H9 (cell line): ENCODE data around the gene HCST. TPM values are rescaled to one million over a fixed set of nuclear protein-coding genes. Genes with fewer than 3 reads are reported as not detected.

Experiments used
- DNase-seq: peaks from one replicate; pipeline ENCODE4 v3.0.0-alpha.2; 2017
- H2AFZ ChIP-seq: one replicate; pipeline ENCODE4 v1.6.1; 2013; ENCODE audit warnings: mild to moderate bottlenecking, low read length, control low read depth, moderate library complexity
- H2AK5ac ChIP-seq: 2 replicates; pipeline ENCODE4 v1.6.1; 2013; ENCODE audit warnings: low read length, control low read depth, mixed read lengths; ENCODE audit not compliant: insufficient read length
- H2BK120ac ChIP-seq: one replicate; pipeline ENCODE4 v1.6.1; 2013; ENCODE audit warnings: low read depth, mild to moderate bottlenecking, low read length, control low read depth, inconsistent platforms; ENCODE audit not compliant: poor library complexity, severe bottlenecking
- H2BK12ac ChIP-seq: 2 replicates; pipeline ENCODE4 v1.6.1; 2013; ENCODE audit warnings: low read length, control low read depth, mixed read lengths, low read depth; ENCODE audit not compliant: insufficient read length
- H2BK15ac ChIP-seq: 2 replicates; pipeline ENCODE4 v1.6.1; 2013; ENCODE audit warnings: low read depth, low read length, control low read depth
- H2BK20ac ChIP-seq: one replicate; pipeline ENCODE4 v1.6.1; 2013; ENCODE audit warnings: low read depth, mild to moderate bottlenecking, low read length, control low read depth, inconsistent platforms; ENCODE audit not compliant: poor library complexity, severe bottlenecking
- H2BK5ac ChIP-seq: 2 replicates; pipeline ENCODE4 v1.6.1; 2013; ENCODE audit warnings: low read length, control low read depth, mixed read lengths; ENCODE audit not compliant: insufficient read length
- H3K14ac ChIP-seq: 2 replicates; pipeline ENCODE4 v1.6.1; 2013; ENCODE audit warnings: low read length, control low read depth; ENCODE audit not compliant: insufficient read depth
- H3K18ac ChIP-seq: 2 replicates; pipeline ENCODE4 v1.6.1; 2013; ENCODE audit warnings: low read depth, mild to moderate bottlenecking, mixed read lengths, low read length, control low read depth; ENCODE audit not compliant: insufficient read length
- H3K23ac ChIP-seq: 2 replicates; pipeline ENCODE4 v1.6.1; 2013; ENCODE audit warnings: low read length, control low read depth, mixed read lengths, low read depth; ENCODE audit not compliant: insufficient read length
- H3K23me2 ChIP-seq: 2 replicates; pipeline ENCODE4 v1.6.1; 2013; ENCODE audit warnings: low read depth, mild to moderate bottlenecking, mixed read lengths, low read length, control low read depth; ENCODE audit not compliant: insufficient read length, poor library complexity, severe bottlenecking
- H3K27ac ChIP-seq: 2 replicates; pipeline ENCODE4 v1.5.1; 2013; ENCODE audit warnings: low read length, control low read depth, mixed read lengths, low read depth; ENCODE audit not compliant: insufficient read length
- H3K27me3 ChIP-seq: 2 replicates; pipeline ENCODE4 v1.6.1; 2013; ENCODE audit warnings: low read length, control low read depth, inconsistent platforms; ENCODE audit not compliant: insufficient read depth
- H3K4ac ChIP-seq: 2 replicates; pipeline ENCODE4 v1.6.1; 2013; ENCODE audit warnings: low read depth, mild to moderate bottlenecking, control low read depth, inconsistent platforms, low read length, moderate library complexity
- H3K4me1 ChIP-seq: 2 replicates; pipeline ENCODE4 v1.6.1; 2013; ENCODE audit warnings: low read length, control low read depth, inconsistent platforms; ENCODE audit not compliant: insufficient read depth
- H3K4me2 ChIP-seq: 2 replicates; pipeline ENCODE4 v1.6.1; 2013; ENCODE audit warnings: low read length, control low read depth, mixed read lengths; ENCODE audit not compliant: insufficient read length, insufficient read depth
- H3K56ac ChIP-seq: 2 replicates; pipeline ENCODE4 v1.6.1; 2013; ENCODE audit warnings: low read depth, mild to moderate bottlenecking, mixed read lengths, low read length, control low read depth; ENCODE audit not compliant: insufficient read length
- H3K79me1 ChIP-seq: 2 replicates; pipeline ENCODE4 v1.6.1; 2013; ENCODE audit warnings: low read depth, mild to moderate bottlenecking, moderate library complexity, low read length, control low read depth, inconsistent platforms; ENCODE audit not compliant: insufficient read depth, poor library complexity, severe bottlenecking
- H3K79me2 ChIP-seq: 2 replicates; pipeline ENCODE4 v1.6.1; 2013; ENCODE audit warnings: low read length, control low read depth, inconsistent platforms; ENCODE audit not compliant: insufficient read depth
- H3K9ac ChIP-seq: 2 replicates; pipeline ENCODE4 v1.6.1; 2013; ENCODE audit warnings: low read length, control low read depth, mixed read lengths; ENCODE audit not compliant: insufficient read length; ENCODE audit errors: extremely low read depth
- H3K9me3 ChIP-seq: one replicate; pipeline ENCODE4 v1.6.1; 2013; ENCODE audit warnings: low read depth, low read length, inconsistent platforms; ENCODE audit not compliant: control insufficient read depth
- H3T11ph ChIP-seq: one replicate; pipeline ENCODE4 v1.6.1; 2013; ENCODE audit warnings: mild to moderate bottlenecking, low read length, control low read depth, inconsistent platforms
- H4K20me1 ChIP-seq: one replicate; pipeline ENCODE4 v1.6.1; 2013; ENCODE audit not compliant: control insufficient read depth, insufficient read length, insufficient read depth
- H4K5ac ChIP-seq: 2 replicates; pipeline ENCODE4 v1.6.1; 2013; ENCODE audit warnings: low read depth, mild to moderate bottlenecking, mixed read lengths, low read length, control low read depth; ENCODE audit not compliant: insufficient read length
- H4K8ac ChIP-seq: replicated peaks from 2 replicates; pipeline ENCODE4 v1.6.1; 2013; ENCODE audit warnings: low read length, control low read depth, mixed read lengths, low read depth; ENCODE audit not compliant: insufficient read length
- H4K91ac ChIP-seq: 2 replicates; pipeline ENCODE4 v1.6.1; 2013; ENCODE audit warnings: low read depth, mild to moderate bottlenecking, moderate library complexity, mixed read lengths, low read length, control low read depth; ENCODE audit not compliant: insufficient read length
- H3K27ac Mint-ChIP-seq, 3 experiments: 2 replicates in 2 of 3; 3 replicates in 1 of 3; pipeline ENCODE4 v1.8.0; 2020 to 2021; ENCODE audit warnings: mixed read lengths in 3 of 3, mild to moderate bottlenecking in 1 of 3, moderate library complexity in 1 of 3
- H3K27me3 Mint-ChIP-seq: 2 replicates; pipeline ENCODE4 v1.8.0; 2021; ENCODE audit warnings: low read depth, mild to moderate bottlenecking, moderate library complexity, mixed read lengths
- H3K36me3 Mint-ChIP-seq, 3 experiments: 2 replicates in 2 of 3; 3 replicates in 1 of 3; pipeline ENCODE4 v1.8.0; 2020 to 2021; ENCODE audit warnings: low read depth in 3 of 3, mixed read lengths in 3 of 3; ENCODE audit not compliant: insufficient read depth in 1 of 3
- H3K4me1 Mint-ChIP-seq, 2 experiments: 2 replicates each; pipeline ENCODE4 v1.8.0; 2020; ENCODE audit warnings: mixed read lengths in 2 of 2
- H3K4me3 Mint-ChIP-seq, 2 experiments: 2 replicates in 1 of 2; 3 replicates in 1 of 2; pipeline ENCODE4 v1.8.0; 2020 to 2021; ENCODE audit warnings: mild to moderate bottlenecking in 2 of 2, mixed read lengths in 2 of 2, moderate library complexity in 1 of 2
- H3K9me3 Mint-ChIP-seq, 2 experiments: 2 replicates in 1 of 2; 3 replicates in 1 of 2; pipeline ENCODE4 v1.8.0; 2020; ENCODE audit warnings: mild to moderate bottlenecking in 2 of 2, mixed read lengths in 2 of 2, moderate library complexity in 1 of 2
- WGBS: extraction: QIAGEN DNeasy Blood & Tissue Kit; methylation state at CpG from one replicate; pipeline ENCODE4 v1.1.7; 2013; ENCODE audit warnings: missing lambda C conversion rate, low lambda C conversion rate, mixed read lengths; ENCODE audit not compliant: insufficient read length; ENCODE audit errors: extremely low coverage; 5-methylcytosine and 5-hydroxymethylcytosine counted together
- total RNA-seq: library from RNA; stranded (reverse); gene quantifications from 2 replicates; pipeline ENCODE4 v1.2.1, GENCODE V29; 2021
- TF ChIP-seq, protein P1 (sequence below): fragments of 200-600 bp; sonication (generic); conservative IDR thresholded peaks from 3 replicates; pipeline ENCODE4 v1.8.0; 2021; ENCODE audit warnings: antibody characterized with exemption, mild to moderate bottlenecking

The HCST gene
- total RNA-seq, 1 experiment from 2014 or later: 0.68 TPM

DNA sequence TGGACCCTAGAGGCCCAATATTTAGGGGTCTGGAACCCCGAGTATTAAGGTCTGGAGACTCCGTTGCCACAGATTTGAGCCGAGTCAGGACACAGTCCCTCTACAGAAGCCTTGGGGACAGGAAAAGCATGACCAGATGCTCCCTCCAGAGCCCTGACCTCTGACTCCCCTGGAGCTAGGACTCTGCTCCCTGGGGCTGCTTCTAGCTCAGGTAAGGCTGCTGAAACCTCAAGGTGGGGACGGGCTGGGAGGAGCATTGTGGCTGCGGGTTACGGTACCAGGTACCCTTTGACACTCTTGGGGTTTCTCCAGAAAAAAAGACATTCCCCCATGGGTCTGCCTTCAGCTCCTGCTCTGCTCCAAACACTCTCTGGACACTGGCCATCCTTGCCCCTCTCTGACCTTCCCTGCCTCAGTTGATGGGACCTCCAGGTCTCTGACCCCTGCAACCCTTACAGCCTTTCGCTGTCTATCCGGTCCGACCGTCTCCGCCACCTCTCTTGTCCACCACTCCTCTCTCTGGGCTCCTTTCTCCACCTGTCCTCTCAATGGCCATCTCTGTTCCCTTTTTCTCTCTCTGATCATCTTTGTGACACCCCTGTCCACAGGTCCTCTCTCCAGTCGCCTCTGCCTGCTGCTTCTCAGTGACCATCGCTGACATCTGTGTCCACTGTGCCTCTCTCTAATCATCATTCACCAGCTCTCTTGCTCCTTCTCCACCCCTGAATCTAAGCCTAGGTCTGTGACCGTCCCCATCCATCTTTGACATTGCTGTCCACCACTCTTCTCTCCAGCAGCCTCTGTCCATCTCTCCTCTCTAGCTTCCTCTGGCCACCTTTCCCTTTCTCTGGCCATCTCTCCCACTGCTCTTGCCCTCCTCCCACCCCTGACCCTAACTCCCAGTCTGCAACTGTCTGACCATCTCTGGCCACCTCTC lies 35.3 kb downstream of the HCST start:
- Histone ChIP-seq H3K9me3 (no peaks in the 10 kb centered on the region), H3K9ac (peak overlapping the region; percentile 1), H3K56ac (no peak overlapping the region), H2AK5ac (no peak overlapping the region), H3K14ac (no peak overlapping the region), H3K18ac (no peak overlapping the region), H2BK12ac (no peak overlapping the region), H2BK120ac (no peak overlapping the region), H3K79me1 (no peaks in the 10 kb centered on the region), H3K23ac (no peak overlapping the region), H2BK15ac (no peak overlapping the region), H2BK20ac (no peak overlapping the region), H2AFZ (no peak overlapping the region), H3K4me2 (peak overlapping the region; percentile 78), H4K5ac (no peak overlapping the region), H3K27me3 (no peaks in the 10 kb centered on the region), H3K4me1 (peaks cover 7% of the 10 kb centered on the region; the same call in 1 of the 2 replicates), H4K91ac (no peak overlapping the region), H2BK5ac (no peak overlapping the region), H3K27ac (no peak overlapping the region), H4K20me1 (no peaks in the 10 kb centered on the region), H3K79me2 (no peaks in the 10 kb centered on the region), H3K23me2 (peaks cover 24% of the 10 kb centered on the region), H3T11ph (no peak overlapping the region), H4K8ac (no peak overlapping the region), H3K4ac (no peak overlapping the region)
- H3K4me3 Mint-ChIP-seq: peak overlapping the region; percentile 67 to 79
- TF ChIP-seq, protein P1, sequence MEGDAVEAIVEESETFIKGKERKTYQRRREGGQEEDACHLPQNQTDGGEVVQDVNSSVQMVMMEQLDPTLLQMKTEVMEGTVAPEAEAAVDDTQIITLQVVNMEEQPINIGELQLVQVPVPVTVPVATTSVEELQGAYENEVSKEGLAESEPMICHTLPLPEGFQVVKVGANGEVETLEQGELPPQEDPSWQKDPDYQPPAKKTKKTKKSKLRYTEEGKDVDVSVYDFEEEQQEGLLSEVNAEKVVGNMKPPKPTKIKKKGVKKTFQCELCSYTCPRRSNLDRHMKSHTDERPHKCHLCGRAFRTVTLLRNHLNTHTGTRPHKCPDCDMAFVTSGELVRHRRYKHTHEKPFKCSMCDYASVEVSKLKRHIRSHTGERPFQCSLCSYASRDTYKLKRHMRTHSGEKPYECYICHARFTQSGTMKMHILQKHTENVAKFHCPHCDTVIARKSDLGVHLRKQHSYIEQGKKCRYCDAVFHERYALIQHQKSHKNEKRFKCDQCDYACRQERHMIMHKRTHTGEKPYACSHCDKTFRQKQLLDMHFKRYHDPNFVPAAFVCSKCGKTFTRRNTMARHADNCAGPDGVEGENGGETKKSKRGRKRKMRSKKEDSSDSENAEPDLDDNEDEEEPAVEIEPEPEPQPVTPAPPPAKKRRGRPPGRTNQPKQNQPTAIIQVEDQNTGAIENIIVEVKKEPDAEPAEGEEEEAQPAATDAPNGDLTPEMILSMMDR: no peak
- no CpG with 5 or more reads among the region's 14 CpGs for WGBS
- peaks cover 5% of the 10 kb centered on the region for H3K27me3 Mint-ChIP-seq
- peaks cover 7 to 26% (median 10%) of the 10 kb centered on the region in 3 experiments; a peak in 6 of 7 replicates for H3K36me3 Mint-ChIP-seq
- H3K27ac Mint-ChIP-seq: no peak overlapping the region
- no peaks in the 10 kb centered on the region for H3K9me3 Mint-ChIP-seq
- H3K4me1 Mint-ChIP-seq: peaks cover 26 to 27% of the 10 kb centered on the region in 2 experiments
- DNase-seq: no peak
